Lung (tissue), 16 donors: ENCODE measurements around the gene HOXB1. TPM values are rescaled to one million over a fixed set of nuclear protein-coding genes. Genes with fewer than 3 reads are reported as not detected.

Source experiments
- ATAC-seq: fragments of 200-7000 bp; cut with Tn5 transposase; one replicate; pipeline ENCODE4 v1.9.1; 2020; ENCODE audit warnings: moderate number of reproducible peaks; ENCODE audit not compliant: insufficient read depth, low FRiP score
- DNase-seq, 3 donors: peaks; one replicate each; pipeline ENCODE4 v3.0.0-alpha.2; 2013 to 2017
- H3K27ac ChIP-seq, 2 donors: one replicate each; pipeline ENCODE4 v1.5.1; 2013; ENCODE audit warnings: mild to moderate bottlenecking in 2 of 2, moderate library complexity in 2 of 2, control low read depth in 1 of 2, inconsistent platforms in 1 of 2, low read depth in 1 of 2, low read length in 1 of 2
- H3K27me3 ChIP-seq, 3 donors: one replicate each; pipeline ENCODE4 v1.5.1; 2013; ENCODE audit warnings: low read length in 2 of 3; ENCODE audit not compliant: control insufficient read depth in 3 of 3, insufficient read depth in 3 of 3
- H3K36me3 ChIP-seq, 4 donors: one replicate each; pipeline ENCODE4 v1.5.1; 2013; ENCODE audit warnings: low read length in 4 of 4, mild to moderate bottlenecking in 1 of 4, moderate library complexity in 1 of 4; ENCODE audit not compliant: control insufficient read depth in 4 of 4, insufficient read depth in 4 of 4
- H3K4me1 ChIP-seq, 5 donors: one replicate each; pipeline ENCODE4 v1.5.1; 2013; ENCODE audit warnings: low read length in 5 of 5, mild to moderate bottlenecking in 2 of 5, moderate library complexity in 1 of 5; ENCODE audit not compliant: control insufficient read depth in 5 of 5, insufficient read depth in 5 of 5
- H3K4me3 ChIP-seq: one replicate; pipeline ENCODE4 v1.5.1; 2013; ENCODE audit warnings: mild to moderate bottlenecking, control low read depth, moderate library complexity
- H3K9ac ChIP-seq, 2 donors: one replicate each; pipeline ENCODE4 v1.5.1; 2013; ENCODE audit warnings: low read length in 2 of 2, control low read depth in 1 of 2; ENCODE audit not compliant: insufficient read depth in 1 of 2
- H3K9me3 ChIP-seq, 4 donors: one replicate each; pipeline ENCODE4 v1.5.1; 2013; ENCODE audit warnings: low read length in 3 of 4, mild to moderate bottlenecking in 1 of 4, moderate library complexity in 1 of 4; ENCODE audit not compliant: control insufficient read depth in 4 of 4, insufficient read depth in 3 of 4
- WGBS, 2 donors: extraction: QIAGEN DNeasy Blood & Tissue Kit; methylation state at CpG; one replicate each; pipeline ENCODE4 v1.1.7; 2013; 5-methylcytosine and 5-hydroxymethylcytosine counted together
- long read RNA-seq, 5 donors: transcript quantifications; one replicate each; lab custom pipeline, GENCODE V29; 2026
- polyA plus RNA-seq, 2 donors: library from polyadenylated mRNA; stranded (reverse); fragments of 200-250 nt; gene quantifications; one replicate each; pipeline ENCODE4 v1.2.1, GENCODE V29; 2013
- total RNA-seq, 2 donors: library from RNA; depleted of rRNA in 1 of 2; stranded (reverse); fragments of >200 nt in 1 of 2; gene quantifications; one replicate each; pipeline ENCODE4 v1.2.1, GENCODE V29; 2014 to 2021
- TF ChIP-seq, protein P1 (sequence below): IDR thresholded peaks from 2 replicates; pipeline ENCODE4 v1.5.1; 2012; ENCODE audit warnings: mild to moderate bottlenecking; ENCODE audit errors: control extremely low read depth, extremely low read depth
- donor health status: control.
- donor health status: control.
- donor health status: Bipolar disorder and iron deficiency.
- donor health status: healthy.
- donor health status: DM: yes; HTN: yes; CAD: no.

The HOXB1 gene
- total RNA-seq = not detected
- not detected for polyA plus RNA-seq
- long read RNA-seq, donor 1 = 0 reads
- long read RNA-seq, donor 2 = 0 reads
- long read RNA-seq, donor 3 = 0 reads
- long read RNA-seq, donor 4 = 0 reads
- long read RNA-seq, donor 5 = 0 reads

- DNase-seq = no peak
- Histone ChIP-seq H3K9me3 (no peaks in the 10 kb centered on the region), H3K27me3 (peaks cover 0 to 51% (median 3%) of the 10 kb centered on the region in 3 donors), H3K4me3 (no peak within 1 kb of the TSS), H3K4me1 (peaks cover 0 to 26% (median 6%) of the 10 kb centered on the region in 5 donors), H3K9ac (no peak within 1 kb of the TSS), H3K36me3 (no peaks in the 10 kb centered on the region), H3K27ac (no peak within 1 kb of the TSS)
- 65 to 86% methylated on average over 15 of the region's 15 CpGs for WGBS, 2 donors
- TF ChIP-seq, protein P1, sequence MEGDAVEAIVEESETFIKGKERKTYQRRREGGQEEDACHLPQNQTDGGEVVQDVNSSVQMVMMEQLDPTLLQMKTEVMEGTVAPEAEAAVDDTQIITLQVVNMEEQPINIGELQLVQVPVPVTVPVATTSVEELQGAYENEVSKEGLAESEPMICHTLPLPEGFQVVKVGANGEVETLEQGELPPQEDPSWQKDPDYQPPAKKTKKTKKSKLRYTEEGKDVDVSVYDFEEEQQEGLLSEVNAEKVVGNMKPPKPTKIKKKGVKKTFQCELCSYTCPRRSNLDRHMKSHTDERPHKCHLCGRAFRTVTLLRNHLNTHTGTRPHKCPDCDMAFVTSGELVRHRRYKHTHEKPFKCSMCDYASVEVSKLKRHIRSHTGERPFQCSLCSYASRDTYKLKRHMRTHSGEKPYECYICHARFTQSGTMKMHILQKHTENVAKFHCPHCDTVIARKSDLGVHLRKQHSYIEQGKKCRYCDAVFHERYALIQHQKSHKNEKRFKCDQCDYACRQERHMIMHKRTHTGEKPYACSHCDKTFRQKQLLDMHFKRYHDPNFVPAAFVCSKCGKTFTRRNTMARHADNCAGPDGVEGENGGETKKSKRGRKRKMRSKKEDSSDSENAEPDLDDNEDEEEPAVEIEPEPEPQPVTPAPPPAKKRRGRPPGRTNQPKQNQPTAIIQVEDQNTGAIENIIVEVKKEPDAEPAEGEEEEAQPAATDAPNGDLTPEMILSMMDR = no peak
- ATAC-seq = no peak
These were observed at the start of gene HOXB1 for GRCh38 chr17:48530887-48531272. HOXB1 (minus strand) TSS chr17:48531011; CDS start chr17:48530904, 107 bp downstream.

- 25% methylated on average over 24 to 26 of the region's 26 CpGs for WGBS, 2 donors
- Histone ChIP-seq H3K4me3 (no peak overlapping the region), H3K36me3 (peaks cover 0 to 13% (median 1%) of the 10 kb centered on the region in 4 donors), H3K27me3 (peaks cover 4 to 49% (median 16%) of the 10 kb centered on the region in 3 donors), H3K9me3 (peaks cover 0 to 2% (median 0%) of the 10 kb centered on the region in 4 donors), H3K9ac (peak overlapping the region; percentile 41 to 97), H3K27ac (peak overlapping the region in 1 of 2 donors; percentile 32), H3K4me1 (peaks cover 0 to 74% (median 5%) of the 10 kb centered on the region in 5 donors)
- peak; percentile 86 to 93 (median 92) for DNase-seq
- no peak for ATAC-seq
- TF ChIP-seq, protein P1 = no peak
These were observed 49.1 kb upstream of the HOXB1 start for GRCh38 chr17:48579760-48580554.

- peak in 1 of 3 donors; percentile 78 for DNase-seq
- ATAC-seq = no peak
- 17 to 19% methylated on average over 7 of the region's 7 CpGs for WGBS, 2 donors
- H3K4me1 ChIP-seq = peaks cover 0 to 76% (median 5%) of the 10 kb centered on the region in 5 donors
- H3K27me3 ChIP-seq = peaks cover 4 to 49% (median 19%) of the 10 kb centered on the region in 3 donors
- peaks cover 0 to 2% (median 0%) of the 10 kb centered on the region in 4 donors for H3K9me3 ChIP-seq
- H3K27ac ChIP-seq = no peak overlapping the region
- TF ChIP-seq, protein P1 = no peak
- peaks cover 0 to 18% (median 1%) of the 10 kb centered on the region in 4 donors for H3K36me3 ChIP-seq
- no peak overlapping the region for H3K4me3 ChIP-seq
- peak overlapping the region; percentile 49 to 97 for H3K9ac ChIP-seq
These were observed 48.6 kb upstream of the HOXB1 start for GRCh38 chr17:48579471-48579759.
